Measurements from ENCODE around the gene LANCL1. TPM values are rescaled to one million over a fixed set of nuclear protein-coding genes. Genes with fewer than 3 reads are reported as not detected.
A peak's percentile ranks its signal among the peaks of the same experiment; 100 is the strongest.

LANCL1 gene
- total RNA-seq, 1 experiment from 2014 or later = 63.7 TPM

DNA sequence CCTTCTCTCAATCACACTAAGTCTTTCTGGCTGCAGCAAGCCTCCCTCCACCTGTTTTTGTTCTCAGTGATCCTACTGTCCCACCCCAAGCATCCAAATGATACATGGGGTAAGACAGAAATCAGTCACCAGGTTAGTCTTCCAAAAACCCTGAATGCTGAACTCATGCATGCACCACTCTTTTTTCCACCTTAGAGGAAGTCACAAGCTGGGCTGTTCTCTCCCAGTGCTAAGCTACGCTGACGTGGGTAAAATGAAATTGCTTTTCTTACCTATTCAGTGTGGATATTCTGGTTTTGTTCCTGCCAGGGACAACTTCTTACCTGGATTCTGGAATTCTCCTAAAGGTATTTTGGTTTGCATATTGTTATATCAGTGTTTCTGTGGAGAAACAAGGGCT, 54.2 kb downstream of the LANCL1 start:
- DNase-seq (ENCODE audit: low spot score) = no peak
- in situ Hi-C loops (cut with HindIII; ENCODE audit: low sequenced_read_pairs) = no loop called here

DNA sequence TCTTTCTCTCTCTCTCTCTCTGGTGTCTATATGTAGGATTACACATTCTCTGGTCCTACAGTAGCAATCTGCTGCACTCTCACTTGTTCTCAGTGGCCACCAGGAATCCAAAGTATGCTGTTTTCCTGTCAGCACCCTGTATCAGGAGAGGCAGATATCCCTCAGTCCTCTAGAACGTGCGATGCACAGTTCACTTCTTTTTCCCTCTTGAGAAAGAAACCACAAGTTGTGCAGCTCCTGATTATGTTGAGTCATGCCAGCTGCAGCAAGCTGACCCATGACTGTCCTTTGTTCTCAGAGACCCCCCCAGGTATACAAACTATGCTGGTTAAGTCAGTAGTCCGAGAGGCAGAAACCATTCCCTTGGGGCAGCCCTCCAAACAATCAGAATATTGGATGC, 54.6 kb downstream of the LANCL1 start:
- no peak for DNase-seq (ENCODE audit: low spot score)
- in situ Hi-C loops (cut with HindIII; ENCODE audit: low sequenced_read_pairs) = no loop called here

DNA sequence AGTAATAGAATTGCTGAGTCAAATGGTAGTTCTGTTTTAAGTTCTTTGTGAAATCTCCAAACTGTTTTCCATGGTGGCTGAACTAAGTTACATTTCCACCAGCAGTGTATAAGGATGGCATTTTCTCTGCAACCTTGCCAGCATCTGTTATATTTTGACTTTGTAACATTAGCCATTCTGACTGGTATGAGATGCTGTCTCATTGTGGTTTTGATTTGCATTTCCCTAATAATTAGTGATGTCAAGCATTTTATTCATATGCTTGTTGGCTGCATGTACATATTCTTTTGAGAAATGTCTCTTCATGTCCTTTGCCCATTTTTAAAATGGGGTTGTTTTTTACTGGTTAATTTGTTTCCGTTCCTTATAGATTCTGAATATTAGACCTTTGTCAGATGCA, 63.9 kb downstream of the LANCL1 start:
- in situ Hi-C loops (cut with HindIII; ENCODE audit: low sequenced_read_pairs) = no loop called here

DNA sequence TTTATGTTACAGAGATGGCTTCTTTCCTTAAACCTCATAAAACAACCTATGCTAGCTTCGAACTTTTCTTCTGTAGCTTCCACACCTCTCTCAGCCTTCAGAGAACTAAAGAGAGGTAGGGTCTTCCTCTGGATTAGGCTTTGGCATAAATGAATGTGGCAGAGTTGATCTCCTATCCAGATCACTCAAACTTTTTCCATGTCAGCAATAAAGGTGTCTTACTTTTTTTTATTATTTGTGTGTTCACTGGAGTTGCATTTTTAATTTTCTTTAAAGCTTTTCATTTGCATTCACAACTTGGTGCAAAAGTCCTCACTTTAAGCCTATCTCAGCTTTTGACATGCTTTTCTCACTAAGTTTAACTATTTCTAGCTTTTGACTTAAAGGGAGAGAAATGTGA, 66.0 kb downstream of the LANCL1 start:
- no peak for DNase-seq (ENCODE audit: low spot score)
- in situ Hi-C loops (cut with HindIII; ENCODE audit: low sequenced_read_pairs) = no loop called here

More for the DNA sequence above, 63.9 kb downstream of the LANCL1 start:
- DNase-seq (ENCODE audit: low spot score) = no peak

DNA sequence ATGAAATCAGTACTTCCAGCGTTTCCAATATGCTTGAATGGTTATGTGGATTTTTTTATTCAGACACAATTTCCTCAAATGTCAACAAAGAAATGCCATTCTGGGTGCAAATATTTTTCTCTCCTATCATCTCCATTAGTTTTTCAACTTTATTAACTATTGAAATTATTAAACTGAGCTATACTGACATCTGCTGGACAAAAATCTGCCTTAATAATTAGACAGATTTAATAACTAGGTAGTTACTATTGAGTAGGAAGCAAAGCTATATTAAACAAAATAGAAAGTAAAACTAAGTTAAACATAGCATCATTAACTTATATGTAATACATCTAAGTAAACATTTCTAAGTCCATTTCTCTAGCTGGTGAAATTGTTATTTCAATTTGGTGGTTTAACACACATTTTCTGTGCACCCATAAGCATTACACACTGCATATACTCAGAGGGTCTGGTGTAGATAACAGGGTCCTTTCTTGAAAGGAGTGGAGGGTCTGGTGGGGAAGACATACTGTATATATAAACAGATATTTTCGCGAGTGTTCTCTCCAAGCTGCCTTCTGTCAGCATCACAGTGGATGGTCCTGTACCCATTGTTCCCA, 77.0 kb downstream of the LANCL1 start:
- peak; percentile 42 for DNase-seq (ENCODE audit: low spot score)
- in situ Hi-C loops (cut with HindIII; ENCODE audit: low sequenced_read_pairs) = no loop called here

DNA sequence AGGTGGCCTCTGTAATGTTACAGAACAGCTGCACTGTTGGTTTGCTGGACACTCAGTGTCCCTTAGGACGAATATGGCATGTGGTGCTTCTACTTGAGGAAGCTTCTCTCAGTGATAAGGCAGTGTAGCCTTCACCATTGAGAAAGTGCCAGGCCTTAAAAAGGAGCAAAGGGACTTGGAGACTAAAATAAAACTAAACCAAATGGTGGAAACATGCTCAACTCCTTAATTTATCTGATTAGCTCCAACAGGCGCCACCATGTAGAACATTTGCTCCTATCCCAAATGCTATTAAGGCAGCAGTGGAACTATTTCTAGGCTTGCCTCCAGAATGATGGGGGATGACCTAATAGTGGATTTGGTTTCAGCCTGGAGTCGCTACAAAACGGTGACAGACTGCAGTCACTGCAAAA, 84.1 kb downstream of the LANCL1 start:
- in situ Hi-C loops (cut with HindIII; ENCODE audit: low sequenced_read_pairs) = no loop called here
- peak; percentile 40 for DNase-seq (ENCODE audit: low spot score)

DNA sequence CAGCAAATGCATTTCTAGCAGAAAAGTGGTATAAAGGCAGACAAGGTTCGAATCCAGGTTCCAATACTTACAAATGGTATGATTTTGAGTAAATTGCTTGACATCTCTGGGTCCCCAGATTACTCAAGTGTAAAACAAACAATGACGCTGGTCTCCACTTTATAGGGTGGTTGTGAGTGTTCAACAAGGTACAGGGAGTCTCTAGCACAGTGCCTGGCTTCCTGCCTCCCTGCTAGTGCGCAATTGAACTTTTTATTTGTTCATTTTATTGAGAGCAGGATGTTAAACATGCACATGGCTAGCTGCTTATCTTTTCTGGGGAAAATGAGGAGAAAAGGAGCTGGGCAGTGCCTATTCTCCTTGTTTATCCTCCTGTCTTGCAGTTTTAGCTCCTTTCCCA, 86.7 kb downstream of the LANCL1 start:
- in situ Hi-C loops (cut with HindIII; ENCODE audit: low sequenced_read_pairs) = no loop called here
- no peak for DNase-seq (ENCODE audit: low spot score)

DNA sequence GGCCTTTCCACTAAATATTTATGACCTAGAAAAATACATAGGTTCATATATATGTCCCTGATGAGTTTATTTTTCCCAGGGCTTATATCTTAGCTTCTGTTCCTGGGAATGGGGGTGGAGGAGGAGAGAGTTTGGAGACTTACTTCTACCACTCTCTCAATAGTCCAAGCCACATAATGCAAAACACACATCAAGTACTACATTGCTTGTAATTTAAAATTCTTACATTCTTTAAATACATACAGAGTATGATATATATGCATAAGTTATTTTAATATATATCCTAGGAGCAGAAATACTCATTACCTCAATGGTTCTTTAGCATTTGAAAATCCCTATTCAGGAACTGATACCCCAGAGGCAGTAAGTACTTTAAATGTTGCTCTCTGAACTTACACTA, 88.4 kb downstream of the LANCL1 start:
- in situ Hi-C loops (cut with HindIII; ENCODE audit: low sequenced_read_pairs) = no loop called here
- DNase-seq (ENCODE audit: low spot score) = no peak

DNA sequence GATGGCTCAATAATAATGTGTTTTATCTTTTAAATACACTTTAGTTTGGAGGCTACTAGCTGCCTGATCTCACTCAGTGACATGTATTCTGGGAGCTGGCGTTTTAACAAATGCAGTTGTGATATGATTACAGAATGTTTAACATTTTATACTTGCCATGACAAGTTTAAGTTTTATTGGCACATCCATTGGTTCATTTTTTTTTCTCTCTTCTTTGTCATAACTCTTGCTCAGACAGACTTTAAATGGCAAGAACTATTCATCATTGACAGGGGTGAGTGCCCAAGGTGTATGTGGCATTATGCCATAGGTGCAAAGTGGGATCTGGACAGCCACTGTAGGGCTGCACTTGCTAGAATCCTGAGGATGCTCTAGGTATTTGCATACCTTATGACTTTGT, 89.5 kb downstream of the LANCL1 start:
- in situ Hi-C loops (cut with HindIII; ENCODE audit: low sequenced_read_pairs) = no loop called here
- DNase-seq (ENCODE audit: low spot score) = no peak

Other genes with a start within 250 kb of the LANCL1 start
- gene MYL1, start 161.6 kb downstream of the LANCL1 start, total RNA-seq (2014; rRNA removed; shearing (Covaris generic)) = not detected in 2 replicates
- gene CPS1, start 79.8 kb upstream of the LANCL1 start, total RNA-seq (2014; rRNA removed; shearing (Covaris generic)) = 12.8 and 17.1 TPM in 2 replicates

Data from G401 (cell line).